OCI-LY1 (cell line): ENCODE measurements around the gene PCGF3.
A peak's percentile ranks its signal among the peaks of the same experiment; 100 is the strongest.

Source experiments
- CTCF ChIP-seq: fragments of 200-600 bp; sonication (generic), shearing (Covaris generic); IDR thresholded peaks from 2 replicates; pipeline ENCODE4 v1.5.1; 2017; ENCODE audit warnings: mild to moderate bottlenecking, antibody characterized with exemption, low read length, moderate library complexity, mixed read lengths
- EZH2 ChIP-seq: fragments of 200-600 bp; sonication (generic), shearing (Covaris generic); IDR thresholded peaks from 2 replicates; pipeline ENCODE4 v1.8.0; 2017; ENCODE audit warnings: borderline replicate concordance, mixed run types, mild to moderate bottlenecking, antibody characterized with exemption, low read length, moderate library complexity, mixed read lengths

DNA sequence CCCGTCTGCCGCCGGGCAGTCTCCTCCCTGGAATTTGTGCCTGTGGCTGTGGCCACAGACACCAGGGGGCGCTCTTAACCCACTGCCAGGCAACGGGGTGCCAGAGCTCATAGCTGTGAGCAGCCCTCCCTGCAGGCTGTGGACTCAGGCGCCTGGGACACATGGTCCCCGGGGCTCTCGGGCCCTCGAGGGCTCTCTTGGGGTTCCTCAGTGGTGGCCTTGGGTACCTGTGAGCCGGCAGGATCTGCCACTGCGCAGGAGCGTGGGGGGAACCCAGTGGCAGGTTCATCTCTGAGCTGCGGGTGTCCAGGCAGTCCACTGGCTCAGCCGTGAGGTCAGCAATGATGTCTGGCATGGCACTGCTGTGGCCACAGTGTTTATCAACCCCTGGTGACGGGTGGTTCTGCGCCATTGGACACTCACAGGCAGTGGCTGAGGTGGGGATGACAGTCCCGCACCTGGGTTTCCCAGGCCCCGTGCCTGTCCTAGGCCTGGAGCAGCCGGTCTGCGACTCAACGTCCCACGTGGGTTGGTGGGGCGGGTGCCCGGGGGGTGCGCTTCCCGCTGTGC is 37.2 kb downstream of the PCGF3 start:
- TF ChIP-seq CTCF (peak; percentile 69), EZH2 (no peak)
